COR-L47 (cell line): Measurements from ENCODE around the gene SLC26A11.
"Not testable (repeated sequence)": the region's sequence is repeated elsewhere in the genome, so short reads cannot be mapped to it uniquely, and the experiment has no call there.

Experiments used
- DNase-seq: peaks from one replicate; lab custom pipeline; 2025; lab: John Stamatoyannopoulos, UW

Gene SLC26A11

DNA sequence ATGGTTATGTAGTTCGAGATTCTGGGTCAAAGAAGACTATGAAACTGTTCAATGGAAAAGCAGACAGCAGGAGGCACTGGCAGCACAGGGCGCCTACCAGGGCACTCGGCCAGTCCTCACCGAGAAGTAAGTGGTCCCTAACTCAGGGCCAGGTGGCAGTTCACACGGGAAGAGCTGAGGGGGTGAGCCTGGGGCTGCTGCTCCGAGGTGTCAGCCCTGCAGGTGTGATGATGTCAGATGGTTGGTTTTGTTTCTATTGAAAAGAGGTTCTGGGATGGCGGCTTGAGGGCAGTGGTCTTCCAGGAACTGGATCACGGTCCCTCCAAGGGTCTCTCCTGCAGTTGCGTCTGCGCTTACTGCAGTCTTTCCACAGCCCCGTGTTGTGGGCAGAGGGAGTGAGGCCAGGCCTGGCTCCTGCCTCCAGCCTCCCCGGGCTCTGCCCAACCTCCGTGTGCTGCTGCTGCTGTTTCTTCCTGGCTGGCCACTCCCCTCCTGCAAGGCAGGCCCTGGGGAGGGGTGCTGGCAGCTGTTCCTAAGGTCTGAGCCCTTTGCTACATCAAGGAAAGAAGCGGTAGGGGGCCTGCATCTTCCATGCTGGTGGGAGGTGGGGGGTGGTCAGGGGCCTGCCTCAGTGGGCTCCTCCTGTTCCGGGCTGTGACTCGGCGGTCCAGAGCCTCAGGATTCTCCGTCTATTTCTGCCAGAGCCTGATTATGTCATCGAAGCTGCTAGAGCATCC lies 63.1 kb downstream of the SLC26A11 start:
- no peak for DNase-seq

DNA sequence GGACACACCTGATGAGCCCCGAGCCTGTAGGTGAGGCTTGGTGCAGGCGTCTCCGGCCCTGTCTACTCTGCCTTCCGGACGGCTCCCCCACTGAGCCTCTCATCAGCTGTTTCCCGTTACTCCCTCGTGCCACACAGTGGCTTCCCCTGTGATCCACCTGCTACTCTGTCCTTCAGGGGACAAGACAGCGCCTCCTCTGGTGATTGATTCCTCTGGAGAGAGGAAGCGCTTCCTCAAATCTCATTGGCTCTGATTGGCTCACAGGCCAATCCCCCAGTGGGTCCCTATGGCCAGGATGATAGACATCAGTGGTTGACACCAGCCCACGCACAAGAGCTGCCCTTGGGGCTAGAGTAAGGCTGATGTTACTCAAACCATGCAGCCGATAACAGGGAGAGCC lies 64.4 kb downstream of the SLC26A11 start:
- DNase-seq = no peak

DNA sequence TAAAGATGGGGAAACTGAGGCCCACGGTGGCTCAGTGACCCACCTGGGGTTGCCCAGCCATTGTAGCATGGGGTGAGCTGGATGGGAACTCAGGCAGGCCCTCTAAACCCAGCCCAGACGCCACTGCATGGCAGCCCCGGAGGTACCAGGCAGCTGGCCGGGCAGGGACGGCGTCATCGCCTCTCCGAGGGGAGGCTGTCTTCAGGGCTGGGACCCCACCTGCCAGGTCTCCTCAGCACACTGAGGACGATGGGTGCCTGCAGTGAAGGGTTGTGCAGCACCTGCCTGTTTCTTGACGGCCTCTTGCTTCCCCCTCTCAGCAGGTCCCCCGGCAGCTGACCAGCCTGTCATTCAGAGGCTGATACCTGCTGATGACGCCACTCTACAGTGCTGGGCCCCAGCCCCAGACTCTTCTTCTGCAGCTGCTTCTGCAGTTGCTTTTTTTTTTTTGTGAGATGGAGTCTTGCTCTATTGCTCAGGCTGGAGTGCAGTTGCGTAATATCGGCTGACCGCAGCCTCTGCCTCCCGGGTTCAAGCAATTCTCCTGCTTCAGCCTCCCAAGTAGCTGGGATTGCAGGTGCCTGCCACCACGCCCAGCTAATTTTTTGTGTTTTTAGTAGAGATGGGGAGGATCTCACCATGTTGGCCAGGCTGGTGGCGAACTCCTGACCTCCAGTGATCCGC lies 65.2 kb downstream of the SLC26A11 start:
- DNase-seq = no peak

DNA sequence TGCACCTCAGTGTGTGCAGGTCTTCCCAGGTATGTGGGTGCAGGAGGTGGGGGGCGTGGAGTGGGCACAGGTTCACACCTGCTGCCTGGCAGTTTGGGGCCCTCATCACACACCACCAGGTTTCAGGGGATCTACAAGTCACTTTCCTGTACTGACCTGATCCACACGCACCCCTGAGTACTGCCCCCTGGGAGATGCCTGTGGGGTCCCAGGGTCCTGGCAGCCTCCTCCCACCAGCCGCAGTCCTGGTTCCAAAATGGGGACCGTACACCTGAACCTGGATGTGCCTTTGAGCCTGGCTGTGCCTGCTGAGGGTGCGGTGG lies 66.4 kb downstream of the SLC26A11 start:
- DNase-seq = no peak

DNA sequence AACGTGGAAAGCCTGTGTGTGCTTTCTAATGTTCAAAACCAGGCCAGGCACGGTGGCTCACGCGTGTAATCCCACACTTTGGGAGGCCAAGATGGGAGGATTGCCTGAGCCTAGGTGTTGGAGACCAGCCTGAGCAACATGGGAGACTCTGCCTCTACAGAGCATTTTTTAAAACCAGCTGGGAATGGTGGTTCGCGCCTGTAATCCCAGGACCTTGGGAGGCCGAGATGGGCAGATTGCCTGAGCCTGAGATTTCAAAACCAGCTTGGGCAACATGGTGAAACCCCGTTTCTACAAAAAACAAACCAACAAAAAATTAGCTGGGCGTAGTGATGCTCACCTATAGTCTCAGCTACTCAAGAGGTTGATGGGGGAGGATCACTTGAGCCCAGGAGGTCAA lies 66.8 kb downstream of the SLC26A11 start:
- DNase-seq = no peak

DNA sequence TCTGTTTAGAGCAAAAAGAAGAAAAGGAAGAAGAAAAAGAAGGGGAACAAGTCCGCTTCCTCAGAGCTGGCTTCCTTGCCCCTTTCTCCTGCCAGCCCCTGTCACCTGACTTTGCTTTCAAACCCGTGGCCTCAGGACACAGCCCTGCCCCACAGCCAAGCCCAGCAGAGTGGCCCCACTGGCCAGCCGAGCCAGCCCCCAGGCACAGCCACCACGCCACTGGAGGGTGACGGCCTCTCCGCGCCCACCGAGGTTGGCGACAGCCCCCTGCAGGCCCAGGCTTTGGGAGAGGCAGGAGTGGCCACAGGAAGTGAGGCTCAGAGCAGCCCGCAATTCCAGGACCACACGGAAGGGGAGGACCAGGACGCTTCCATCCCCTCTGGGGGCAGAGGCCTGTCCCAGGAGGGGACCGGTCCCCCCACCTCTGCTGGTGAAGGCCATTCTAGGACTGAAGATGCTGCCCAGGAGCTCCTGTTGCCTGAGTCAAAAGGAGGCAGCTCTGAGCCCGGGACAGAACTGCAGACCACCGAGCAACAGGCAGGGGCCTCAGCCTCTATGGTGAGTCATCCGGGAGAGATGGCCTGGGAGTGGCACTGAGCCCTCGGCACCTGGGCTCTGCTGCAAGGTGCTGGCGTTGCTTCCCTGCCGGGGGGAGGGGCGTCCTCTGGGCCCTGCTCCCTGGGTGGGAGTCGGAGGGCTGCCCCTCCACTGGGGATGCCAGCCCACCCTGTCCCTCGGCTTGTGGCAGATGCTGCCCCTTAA lies 67.8 kb downstream of the SLC26A11 start:
- DNase-seq = no peak

DNA sequence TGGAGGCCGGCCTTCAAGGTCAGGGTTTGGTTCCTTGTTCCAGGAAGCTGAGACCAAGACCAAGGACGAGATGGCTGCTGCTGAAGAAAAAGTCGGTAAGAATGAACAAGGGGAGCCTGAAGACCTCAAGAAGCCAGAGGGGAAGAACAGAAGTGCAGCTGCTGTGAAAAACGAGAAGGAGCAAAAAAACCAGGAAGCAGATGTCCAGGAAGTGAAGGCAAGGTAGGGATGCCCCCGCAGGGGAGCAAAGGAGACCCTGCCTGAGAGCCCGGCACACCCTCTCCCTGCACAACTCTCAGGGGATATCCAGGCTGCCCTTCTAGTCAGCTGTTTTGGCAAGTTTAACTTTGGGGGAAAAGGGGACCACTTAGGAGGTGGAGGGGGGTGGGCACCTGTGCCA lies 69.4 kb downstream of the SLC26A11 start:
- DNase-seq = no peak

DNA sequence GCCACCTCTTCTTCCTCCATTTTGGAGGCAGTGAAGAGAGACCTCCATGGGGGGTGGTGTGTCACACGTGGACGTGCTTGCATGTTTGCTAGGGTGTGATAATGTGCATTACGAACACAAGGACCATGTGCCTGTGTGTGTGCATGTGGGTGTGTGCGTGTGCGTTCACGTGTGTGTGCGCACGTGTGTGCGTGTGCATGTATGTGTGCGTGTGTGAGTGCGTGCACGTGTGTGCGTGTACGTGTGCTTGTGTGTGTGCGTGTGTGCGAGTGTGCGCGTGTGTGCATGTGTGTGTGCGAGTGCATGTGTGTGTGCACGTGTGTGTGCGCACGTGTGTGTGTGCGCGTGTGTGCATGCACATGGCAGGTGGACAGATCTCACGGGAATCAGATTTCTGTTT lies 69.9 kb downstream of the SLC26A11 start:
- DNase-seq = no peak

DNA sequence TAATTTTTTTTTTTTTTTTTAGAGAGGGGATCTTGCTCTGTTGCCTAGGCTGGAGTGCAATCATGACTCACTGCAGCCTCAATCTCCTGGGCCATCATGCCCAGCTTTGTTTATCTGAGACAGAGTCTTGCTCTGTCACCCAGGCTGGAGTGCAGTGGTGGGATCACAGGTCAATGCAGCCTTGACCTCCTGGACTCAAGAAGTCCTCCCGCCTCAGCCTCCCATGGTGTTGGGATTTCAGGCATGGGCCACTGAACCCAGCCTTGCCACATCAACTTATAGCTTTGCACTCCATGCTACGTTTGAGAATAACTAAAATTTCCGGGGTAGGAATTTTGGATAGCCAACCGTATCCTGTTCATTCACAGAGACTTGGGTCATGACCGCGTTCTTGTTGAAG lies 71.0 kb downstream of the SLC26A11 start:
- no peak for DNase-seq

DNA sequence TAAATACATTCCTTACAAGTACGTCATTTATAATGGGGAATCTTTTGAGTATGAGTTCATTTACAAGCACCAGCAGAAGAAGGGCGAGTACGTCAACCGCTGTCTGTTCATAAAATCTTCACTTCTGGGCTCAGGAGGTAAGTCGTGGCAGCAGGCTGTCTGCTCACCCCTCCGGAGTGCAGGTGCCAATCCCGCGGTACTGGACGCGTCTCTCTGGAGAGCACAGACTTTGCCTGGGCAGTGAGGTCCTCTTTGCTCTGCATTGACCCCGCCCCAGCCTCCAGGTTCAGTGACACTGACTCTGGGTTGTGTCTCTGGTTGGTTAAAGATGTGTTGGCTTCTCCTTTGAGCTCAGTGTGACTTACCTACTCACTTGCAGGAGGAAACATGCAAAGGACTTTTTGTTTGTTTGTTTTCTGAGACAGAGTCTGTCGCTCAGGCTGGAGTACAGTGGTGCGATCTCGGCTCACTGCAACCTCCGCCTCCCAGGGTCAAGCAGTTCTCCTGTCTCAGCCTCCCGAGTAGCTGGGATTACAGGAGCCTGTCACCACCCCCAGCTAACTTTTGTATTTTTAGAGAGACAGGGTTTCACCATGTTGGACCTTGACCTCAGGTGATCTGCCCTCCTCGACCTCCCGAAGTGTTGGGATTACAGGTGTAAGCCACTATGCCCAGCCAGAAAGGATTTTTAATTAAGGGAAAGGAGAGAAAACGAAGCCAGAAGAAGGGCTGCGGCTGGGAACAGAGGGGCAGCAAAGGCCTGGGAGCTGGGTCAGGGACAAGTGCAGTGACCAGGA lies 71.7 kb downstream of the SLC26A11 start:
- no peak for DNase-seq

DNA sequence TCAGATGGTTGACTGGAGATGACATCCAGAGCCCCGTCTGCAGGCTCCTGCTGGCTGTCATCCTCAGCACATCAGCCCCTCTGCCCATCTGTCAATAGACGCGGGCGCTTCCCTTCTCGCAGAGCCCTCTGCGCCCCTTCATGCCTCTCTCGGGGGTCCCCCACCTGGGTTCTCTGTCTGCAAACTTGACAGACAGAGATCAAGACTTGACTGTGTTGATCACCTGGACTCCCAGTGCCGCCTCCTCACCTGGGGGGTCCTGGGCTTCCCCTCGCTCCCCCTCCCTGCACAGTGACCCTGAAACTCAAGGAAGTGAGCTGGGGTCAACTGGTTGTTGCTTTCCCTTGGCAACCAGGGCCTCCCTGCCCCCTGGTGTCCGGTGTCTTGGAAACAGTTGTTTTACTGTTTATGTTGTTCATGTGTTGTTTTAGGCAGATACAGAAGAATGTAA lies 72.3 kb downstream of the SLC26A11 start:
- DNase-seq = no peak

DNA sequence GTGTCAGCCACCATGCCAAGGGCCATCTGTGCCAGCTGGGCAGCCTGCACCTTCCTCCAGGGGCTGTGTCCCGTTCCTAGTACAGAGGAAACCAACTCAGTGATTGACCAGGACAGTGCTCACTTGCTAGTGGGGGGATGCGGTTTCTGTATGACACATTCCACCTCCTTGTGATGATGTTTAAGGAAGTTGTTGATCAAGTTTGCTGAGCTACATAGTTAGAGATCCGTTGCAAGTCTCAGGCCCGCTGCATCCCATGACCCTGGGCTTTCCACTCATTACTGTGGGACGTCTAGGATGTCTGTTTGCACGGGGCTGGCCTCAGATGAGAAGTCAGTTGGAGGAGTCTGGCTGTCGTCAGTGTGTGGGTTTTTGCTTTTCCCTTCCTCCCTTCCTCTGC lies 74.0 kb downstream of the SLC26A11 start:
- DNase-seq = no peak

DNA sequence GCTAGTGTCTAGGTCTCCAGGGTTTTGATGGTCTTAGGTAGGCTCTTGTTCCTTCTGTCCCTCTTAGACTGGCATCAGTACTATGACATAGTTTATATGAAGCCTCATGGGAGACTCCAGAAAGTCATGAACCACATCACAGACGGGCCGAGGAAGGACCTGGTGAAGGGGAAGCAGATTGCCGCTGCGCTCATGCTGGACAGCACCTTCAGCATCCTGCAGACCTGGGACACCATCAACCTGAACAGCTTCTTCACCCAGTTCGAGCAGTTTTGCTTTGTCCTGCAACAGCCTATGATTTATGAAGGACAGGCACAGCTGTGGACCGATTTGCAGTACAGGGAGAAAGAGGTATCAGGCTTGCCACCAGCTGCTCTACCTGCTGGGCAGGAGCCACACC lies 74.4 kb downstream of the SLC26A11 start:
- no peak for DNase-seq

DNA sequence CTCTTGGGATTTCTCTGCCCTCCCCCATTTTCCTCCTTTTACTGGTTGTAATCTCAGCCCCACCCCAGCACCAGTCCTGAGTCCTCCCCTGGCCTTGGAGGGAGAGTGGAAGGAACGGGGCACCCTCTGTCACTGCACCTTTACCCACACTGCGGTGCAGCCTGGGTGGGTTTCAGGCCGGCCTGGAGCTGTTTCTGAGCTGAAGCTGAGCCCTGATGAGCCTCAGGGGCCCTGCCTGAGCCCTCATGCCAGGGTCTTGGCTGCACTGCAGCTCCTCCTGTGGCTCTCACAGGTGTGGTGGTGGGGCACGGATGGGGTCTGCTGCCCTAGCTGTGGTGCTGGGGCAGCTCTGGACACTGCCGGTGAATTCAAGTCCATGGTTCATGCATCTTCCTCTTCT lies 74.9 kb downstream of the SLC26A11 start:
- DNase-seq = no peak

DNA sequence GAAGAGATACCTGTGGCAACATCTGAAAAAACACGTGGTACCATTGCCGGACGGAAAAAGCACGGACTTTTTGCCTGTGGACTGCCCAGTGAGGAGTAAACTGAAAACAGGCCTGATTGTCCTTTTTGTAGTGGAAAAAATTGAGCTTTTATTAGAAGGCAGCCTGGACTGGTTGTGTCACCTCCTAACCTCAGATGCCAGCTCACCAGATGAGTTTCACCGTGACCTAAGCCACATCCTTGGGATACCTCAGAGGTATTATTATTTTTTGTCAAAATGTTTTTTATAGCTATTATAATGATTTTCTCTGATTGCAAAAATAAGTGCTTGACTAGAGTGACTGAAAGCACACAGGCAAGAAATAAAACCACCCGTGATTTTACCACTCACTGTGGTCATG lies 75.3 kb downstream of the SLC26A11 start:
- no peak for DNase-seq

DNA sequence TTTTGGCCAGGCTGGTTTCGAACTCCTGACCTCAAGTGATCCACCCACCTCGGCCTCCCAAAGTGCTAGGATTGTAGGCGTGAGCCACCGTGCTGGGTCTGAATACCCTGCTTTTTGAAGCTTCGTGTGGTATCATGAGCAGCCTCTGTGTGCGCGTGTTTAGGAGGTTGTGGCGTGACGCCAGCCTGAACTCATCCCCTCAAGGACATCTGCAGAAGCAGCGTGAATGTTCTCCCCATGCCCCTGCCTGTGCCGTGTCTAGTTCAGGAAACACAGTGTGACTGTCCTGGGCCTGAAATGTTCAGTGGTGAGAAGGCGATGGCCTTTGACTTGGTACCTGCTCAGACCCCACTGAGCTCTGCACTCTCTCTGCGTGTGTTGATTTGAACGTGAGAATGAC lies 76.0 kb downstream of the SLC26A11 start:
- DNase-seq = no peak

DNA sequence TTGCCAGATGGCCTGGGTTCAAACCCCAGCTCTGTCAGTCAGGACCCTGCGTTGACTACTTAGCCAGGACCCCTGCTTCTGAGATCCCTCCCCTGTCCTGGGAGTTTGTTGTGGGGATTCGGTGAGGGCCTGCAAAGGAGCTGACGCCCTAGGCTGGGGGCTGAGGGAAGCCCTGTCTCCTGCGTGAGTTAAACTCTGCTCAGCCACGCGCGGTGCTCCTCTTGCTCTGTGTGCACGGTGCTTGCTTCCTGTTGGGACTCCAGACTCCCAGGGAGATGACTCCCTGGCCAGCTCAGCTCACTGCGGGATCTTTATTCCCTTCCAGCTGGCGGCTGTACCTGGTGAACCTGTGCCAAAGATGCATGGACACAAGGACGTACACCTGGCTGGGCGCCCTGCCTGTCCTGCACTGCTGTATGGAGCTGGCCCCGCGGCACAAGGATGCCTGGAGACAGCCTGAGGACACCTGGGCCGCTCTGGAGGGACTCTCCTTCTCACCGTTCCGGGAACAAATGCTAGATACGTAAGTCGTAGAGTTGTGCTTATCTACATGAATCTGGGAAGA lies 77.9 kb downstream of the SLC26A11 start:
- DNase-seq = peak; percentile 29

DNA sequence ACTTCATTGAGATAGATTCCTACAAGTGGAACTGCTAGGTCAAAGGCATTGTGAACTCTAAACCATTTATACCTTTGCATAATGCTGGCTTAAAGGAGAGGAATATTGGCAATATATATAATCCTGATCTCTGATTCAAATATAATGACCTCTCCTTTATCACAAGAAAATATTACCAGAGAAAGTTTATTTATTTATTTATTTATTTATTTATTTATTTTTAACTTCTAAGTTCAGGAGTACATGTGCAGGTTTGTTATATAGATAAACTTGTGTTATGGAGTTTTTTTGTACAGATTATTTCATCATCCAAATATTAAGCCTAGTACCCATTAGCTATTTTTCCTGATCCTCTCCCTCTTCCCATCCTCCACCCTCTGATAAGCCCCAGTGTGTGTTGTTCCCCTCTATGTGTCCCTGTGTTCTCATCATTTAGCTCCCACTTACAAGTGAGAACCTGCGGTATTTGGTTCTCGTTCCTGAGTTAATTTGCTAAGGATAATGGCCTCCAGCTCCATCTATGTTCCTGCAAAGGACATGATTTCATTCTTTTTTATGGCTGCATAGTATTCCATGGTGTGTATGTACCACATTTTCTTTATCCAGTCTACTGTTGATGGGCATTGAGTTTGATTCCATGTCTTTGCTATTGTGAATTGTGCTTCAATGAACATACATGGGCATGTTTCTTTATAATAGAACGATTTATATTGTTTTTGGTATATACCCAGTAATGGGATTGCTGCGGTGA lies 79.3 kb downstream of the SLC26A11 start:
- DNase-seq = not testable (repeated sequence)

DNA sequence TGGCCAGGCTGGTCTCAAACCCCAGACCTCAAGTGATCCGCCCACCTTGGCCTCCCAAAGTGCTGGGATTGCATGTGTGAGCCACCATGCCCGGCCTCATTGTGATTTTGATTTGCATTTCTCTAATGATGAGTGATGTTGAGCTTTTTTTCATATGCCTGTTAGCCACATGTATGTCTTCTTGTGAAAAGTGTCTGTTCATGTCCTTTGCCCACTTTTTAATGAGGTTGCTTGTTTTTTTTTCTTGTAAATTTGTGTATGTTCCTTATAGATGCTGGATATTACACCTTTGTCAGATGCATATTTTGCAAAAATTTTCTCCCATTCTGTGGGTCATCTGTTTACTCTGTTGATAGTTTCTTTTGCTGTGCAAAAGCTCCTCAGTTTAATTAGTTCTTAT lies 80.5 kb downstream of the SLC26A11 start:
- DNase-seq = not testable (repeated sequence)
